ENCODE measurements around the gene ADAM19. TPM values are rescaled to one million over a fixed set of nuclear protein-coding genes. Genes with fewer than 3 reads are reported as not detected.

ADAM19 gene
- polyA plus RNA-seq, 1 of the 3 experiments (the other 2 are of a cell fraction): 46.9 TPM

GRCh38 chr5:157561110-157561509, 14.5 kb downstream of the ADAM19 start:
- H3K9me2 ChIP-seq: no peaks in the 10 kb centered on the region
- H3K36me3 ChIP-seq (replicated peaks in 1 of 2; ENCODE audit: control insufficient read depth in 1 of 2, insufficient read depth in 2 of 2, low read length in 1 of 2): peaks cover 9 to 53% of the 10 kb centered on the region in 2 experiments
- no peak for DNase-seq
- H4K20me1 ChIP-seq (ENCODE audit: insufficient read depth): peaks cover 19% of the 10 kb centered on the region
- 73% methylated on average over 9 of the region's 9 CpGs for WGBS (ENCODE audit: low lambda C conversion rate)
- peak; percentile 70 for TF ChIP-seq MEF2A (IDR thresholded peaks at IDR 0.05; ENCODE audit: borderline replicate concordance, low read depth)
- no peak for TF ChIP-seq TCF12 (IDR thresholded peaks at IDR 0.05)
- TF ChIP-seq ELF1 (IDR thresholded peaks at IDR 0.05): no peak
- POLR2A ChIA-PET: no interaction called here
- no peaks in the 10 kb centered on the region for H3K9me3 ChIP-seq
- peaks cover 81% of the 10 kb centered on the region for H3F3A ChIP-seq (replicated peaks; ENCODE audit: insufficient read depth)
- peak overlapping the region in 1 of 2 experiments; percentile 92; a peak in 2 of 4 replicates for H3K27ac ChIP-seq (ENCODE audit: low read depth in 2 of 2, low read length in 1 of 2)
- H2AFZ ChIP-seq (ENCODE audit: low read depth): no peak overlapping the region
- peaks cover 90% of the 10 kb centered on the region for H3K79me2 ChIP-seq (ENCODE audit: insufficient read depth)
- no peak overlapping the region for H3K9ac ChIP-seq
- H3K4me1 ChIP-seq (ENCODE audit: control insufficient read depth in 1 of 2, insufficient read depth in 2 of 2, low read depth in 1 of 2, low read length in 1 of 2): peaks cover 14 to 68% of the 10 kb centered on the region in 2 experiments
- peak overlapping the region; percentile 41; the same call in 1 of the 2 replicates for H3K4me2 ChIP-seq
- CTCF ChIA-PET: no interaction called here
- H3K4me3 ChIP-seq (ENCODE audit: low read depth in 2 of 2, low read length in 1 of 2): no peak overlapping the region
- H3K27me3 ChIP-seq (ENCODE audit: insufficient read depth): no peaks in the 10 kb centered on the region

DNA sequence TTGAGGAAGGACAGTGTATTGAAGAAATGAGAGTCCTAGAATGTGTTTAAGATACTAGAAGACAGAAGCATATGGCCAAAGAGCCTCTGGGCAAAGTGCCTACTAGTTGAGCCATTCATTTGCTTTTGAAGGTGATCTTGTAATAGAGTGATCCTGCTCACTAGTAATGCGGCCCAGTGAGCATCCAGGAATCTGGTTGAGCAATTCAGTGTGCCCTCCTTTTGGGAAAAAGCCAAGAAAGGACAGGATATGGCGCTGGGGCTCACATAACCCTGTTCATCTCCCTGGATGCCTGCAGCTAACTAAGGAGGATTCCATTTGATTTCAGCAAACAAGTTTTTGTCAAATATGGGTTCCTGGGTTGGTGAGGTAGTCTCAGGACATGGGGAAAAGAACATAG, 16.3 kb downstream of the ADAM19 start:
- Histone ChIP-seq H3K27me3 (ENCODE audit: insufficient read depth) (no peaks in the 10 kb centered on the region), H3K4me1 (ENCODE audit: control insufficient read depth in 1 of 2, insufficient read depth in 2 of 2, low read depth in 1 of 2, low read length in 1 of 2) (peaks cover 28 to 72% of the 10 kb centered on the region in 2 experiments), H3K79me2 (ENCODE audit: insufficient read depth) (peaks cover 90% of the 10 kb centered on the region), H3K9me3 (no peaks in the 10 kb centered on the region), H2AFZ (ENCODE audit: low read depth) (no peak overlapping the region), H4K20me1 (ENCODE audit: insufficient read depth) (peaks cover 35% of the 10 kb centered on the region), H3F3A (replicated peaks; ENCODE audit: insufficient read depth) (peaks cover 63% of the 10 kb centered on the region), H3K9me2 (no peaks in the 10 kb centered on the region), H3K36me3 (replicated peaks in 1 of 2; ENCODE audit: control insufficient read depth in 1 of 2, insufficient read depth in 2 of 2, low read length in 1 of 2) (peaks cover 6 to 42% of the 10 kb centered on the region in 2 experiments), H3K9ac (peak overlapping the region; percentile 44; the same call in 1 of the 2 replicates), H3K27ac (ENCODE audit: low read depth in 2 of 2, low read length in 1 of 2) (peak overlapping the region; percentile 74 to 92; a peak in 3 of 4 replicates), H3K4me2 (peak overlapping the region; percentile 64), H3K4me3 (ENCODE audit: low read depth in 2 of 2, low read length in 1 of 2) (no peak overlapping the region)
- 17% methylated on average over 2 of the region's 2 CpGs for WGBS (ENCODE audit: low lambda C conversion rate)
- DNase-seq: no peak
- POLR2A ChIA-PET: no interaction called here
- CTCF ChIA-PET: no interaction called here
- TF ChIP-seq PBX3 (IDR thresholded peaks at IDR 0.05) (peak; percentile 54; the same call in 1 of the 2 replicates), GATA2 (CRISPR knock-in tag; IDR thresholded peaks at IDR 0.05) (no peak), NRF1 (IDR thresholded peaks at IDR 0.05; ENCODE audit: low read depth, low read length) (no peak), MAX (IDR thresholded peaks at IDR 0.05; ENCODE audit: low read depth) (peak; percentile 56; the same call in 1 of the 2 replicates), RCOR1 (IDR thresholded peaks at IDR 0.05; ENCODE audit: low read length) (no peak), RAD21 (IDR thresholded peaks at IDR 0.05; ENCODE audit: low read length) (no peak), SMC3 (IDR thresholded peaks at IDR 0.05; ENCODE audit: low read depth, low read length) (no peak), NFIC (IDR thresholded peaks at IDR 0.05; ENCODE audit: borderline replicate concordance) (peak; percentile 91), REST (IDR thresholded peaks at IDR 0.05; ENCODE audit: low read depth, low read length) (no peak), IRF3 (IDR thresholded peaks at IDR 0.05; ENCODE audit: low read depth, low read length) (no peak), RXRA (IDR thresholded peaks at IDR 0.05; ENCODE audit: borderline replicate concordance, low read depth) (no peak), SIN3A (IDR thresholded peaks at IDR 0.05; ENCODE audit: borderline replicate concordance, low read depth, low read length) (no peak), EP300 (IDR thresholded peaks at IDR 0.05; ENCODE audit: borderline replicate concordance in 1 of 2, low read depth in 1 of 2, low read length in 1 of 2) (0 out of 4 replicates have a peak, but pooled peaks of 1 of the 2 experiments have one; percentile 30), RFX5 (IDR thresholded peaks at IDR 0.05; ENCODE audit: low read length) (no peak), FOXM1 (IDR thresholded peaks at IDR 0.05; ENCODE audit: low read depth) (no peak), GABPA (IDR thresholded peaks at IDR 0.05; ENCODE audit: low read depth) (no peak), TAF1 (IDR thresholded peaks at IDR 0.05; ENCODE audit: borderline replicate concordance, low read depth, low read length) (no peak), POLR2AphosphoS5 (IDR thresholded peaks at IDR 0.05; ENCODE audit: low read depth, low read length) (peak; percentile 28; the same call in 1 of the 2 replicates), FOSL2 (IDR thresholded peaks at IDR 0.05; ENCODE audit: borderline replicate concordance, low read depth) (0 out of 2 replicates have a peak, but pooled peaks have one; percentile 10)
- TF ChIP-seq, protein P1, sequence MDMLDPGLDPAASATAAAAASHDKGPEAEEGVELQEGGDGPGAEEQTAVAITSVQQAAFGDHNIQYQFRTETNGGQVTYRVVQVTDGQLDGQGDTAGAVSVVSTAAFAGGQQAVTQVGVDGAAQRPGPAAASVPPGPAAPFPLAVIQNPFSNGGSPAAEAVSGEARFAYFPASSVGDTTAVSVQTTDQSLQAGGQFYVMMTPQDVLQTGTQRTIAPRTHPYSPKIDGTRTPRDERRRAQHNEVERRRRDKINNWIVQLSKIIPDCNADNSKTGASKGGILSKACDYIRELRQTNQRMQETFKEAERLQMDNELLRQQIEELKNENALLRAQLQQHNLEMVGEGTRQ (IDR thresholded peaks at IDR 0.05; ENCODE audit: borderline replicate concordance, low read depth, low read length): no peak

All from SK-N-SH (cell line).